Neural cell (in vitro differentiated cells): ENCODE measurements around the gene CPA1.

Experiments
- EP300 ChIP-seq: fragments of 450-650 bp; conservative IDR thresholded peaks from 2 replicates; pipeline ENCODE4 v1.6.1; 2014; ENCODE audit warnings: antibody characterized with exemption, mild to moderate bottlenecking, moderate library complexity; ENCODE audit not compliant: poor library complexity, severe bottlenecking
- EZH2 ChIP-seq: fragments of 200-600, 300-800 bp; shearing (Covaris generic), sonication (generic); IDR thresholded peaks from 2 replicates; pipeline ENCODE4 v1.6.1; 2014; ENCODE audit warnings: antibody characterized with exemption, low read length, borderline replicate concordance, mild to moderate bottlenecking; ENCODE audit not compliant: insufficient read depth, poor library complexity, severe bottlenecking
- MXI1 ChIP-seq: fragments of 450-650 bp; conservative IDR thresholded peaks from 2 replicates; pipeline ENCODE4 v1.6.1; 2014; ENCODE audit warnings: antibody characterized with exemption, mild to moderate bottlenecking; ENCODE audit not compliant: poor library complexity, severe bottlenecking
- POLR2AphosphoS5 ChIP-seq: IDR thresholded peaks from 2 replicates; pipeline ENCODE4 v1.6.1; 2012
- RAD21 ChIP-seq: fragments of 450-650 bp; conservative IDR thresholded peaks from 2 replicates; pipeline ENCODE4 v1.6.1; 2014; ENCODE audit warnings: antibody characterized with exemption, mild to moderate bottlenecking, moderate library complexity
- TF ChIP-seq, protein P1 (sequence below): fragments of 450-650 bp; IDR thresholded peaks from 2 replicates; pipeline ENCODE4 v1.5.1; 2014; ENCODE audit warnings: antibody characterized with exemption, mild to moderate bottlenecking, moderate library complexity; ENCODE audit not compliant: poor library complexity, severe bottlenecking

DNA sequence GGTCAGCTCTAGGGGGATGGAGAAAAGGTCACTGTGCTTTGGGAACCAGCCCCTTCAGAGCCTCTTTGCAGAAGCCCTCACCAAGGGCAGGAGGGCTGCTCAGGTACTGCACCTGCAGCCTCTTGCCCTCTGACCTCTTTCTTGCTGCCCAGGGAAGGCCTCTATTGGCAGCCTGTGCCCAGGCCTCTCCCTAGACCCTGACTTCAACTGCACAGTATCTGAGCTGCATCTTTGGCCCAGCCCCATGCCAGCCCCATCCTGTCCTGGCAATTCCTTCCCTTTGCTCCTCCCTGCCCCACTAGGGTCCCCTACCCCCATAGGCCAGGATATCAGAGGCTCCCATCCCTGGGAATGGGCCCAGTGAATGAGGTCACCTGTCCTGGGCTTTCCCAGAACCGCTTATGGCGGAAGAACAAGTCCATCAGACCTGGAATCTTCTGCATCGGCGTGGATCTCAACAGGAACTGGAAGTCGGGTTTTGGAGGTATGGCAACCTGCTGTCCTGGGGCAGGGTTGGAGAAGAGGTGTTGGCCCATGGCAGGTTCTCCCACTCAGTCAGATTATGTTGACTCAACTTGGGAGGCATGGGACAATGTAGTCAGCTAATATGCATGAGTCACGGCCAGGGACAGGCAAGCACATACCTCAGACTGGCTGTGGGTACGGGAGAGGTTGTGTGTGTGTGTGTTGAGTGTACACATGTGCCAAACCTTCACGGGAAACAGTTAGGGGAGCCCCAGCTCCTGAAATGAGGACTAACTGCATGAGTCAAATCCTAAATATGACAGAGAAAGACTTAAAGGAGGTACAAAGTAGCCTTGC, 17.1 kb upstream of the CPA1 start:
- TF ChIP-seq, protein P1, sequence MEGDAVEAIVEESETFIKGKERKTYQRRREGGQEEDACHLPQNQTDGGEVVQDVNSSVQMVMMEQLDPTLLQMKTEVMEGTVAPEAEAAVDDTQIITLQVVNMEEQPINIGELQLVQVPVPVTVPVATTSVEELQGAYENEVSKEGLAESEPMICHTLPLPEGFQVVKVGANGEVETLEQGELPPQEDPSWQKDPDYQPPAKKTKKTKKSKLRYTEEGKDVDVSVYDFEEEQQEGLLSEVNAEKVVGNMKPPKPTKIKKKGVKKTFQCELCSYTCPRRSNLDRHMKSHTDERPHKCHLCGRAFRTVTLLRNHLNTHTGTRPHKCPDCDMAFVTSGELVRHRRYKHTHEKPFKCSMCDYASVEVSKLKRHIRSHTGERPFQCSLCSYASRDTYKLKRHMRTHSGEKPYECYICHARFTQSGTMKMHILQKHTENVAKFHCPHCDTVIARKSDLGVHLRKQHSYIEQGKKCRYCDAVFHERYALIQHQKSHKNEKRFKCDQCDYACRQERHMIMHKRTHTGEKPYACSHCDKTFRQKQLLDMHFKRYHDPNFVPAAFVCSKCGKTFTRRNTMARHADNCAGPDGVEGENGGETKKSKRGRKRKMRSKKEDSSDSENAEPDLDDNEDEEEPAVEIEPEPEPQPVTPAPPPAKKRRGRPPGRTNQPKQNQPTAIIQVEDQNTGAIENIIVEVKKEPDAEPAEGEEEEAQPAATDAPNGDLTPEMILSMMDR: no peak
- TF ChIP-seq MXI1 (no peak), EP300 (no peak), EZH2 (no peak), RAD21 (no peak), POLR2AphosphoS5 (no peak)
